C4-2B (cell line): ENCODE data around the gene GRB7.
"Not testable (repeated sequence)": the region's sequence is repeated elsewhere in the genome, so short reads cannot be mapped to it uniquely, and the experiment has no call there.

ENCODE experiments used
- H3K27ac ChIP-seq: fragments of 450-650 bp; 2 replicates; pipeline ENCODE4 v1.5.1; 2017
- ZFX ChIP-seq: fragments of 450-650 bp; IDR thresholded peaks from 2 replicates; pipeline ENCODE4 v1.6.1; 2017
- TF ChIP-seq, protein P1 (sequence below): fragments of 450-650 bp; conservative IDR thresholded peaks from 2 replicates; pipeline ENCODE4 v1.5.1; 2017; ENCODE audit warnings: mild to moderate bottlenecking

Gene GRB7

DNA sequence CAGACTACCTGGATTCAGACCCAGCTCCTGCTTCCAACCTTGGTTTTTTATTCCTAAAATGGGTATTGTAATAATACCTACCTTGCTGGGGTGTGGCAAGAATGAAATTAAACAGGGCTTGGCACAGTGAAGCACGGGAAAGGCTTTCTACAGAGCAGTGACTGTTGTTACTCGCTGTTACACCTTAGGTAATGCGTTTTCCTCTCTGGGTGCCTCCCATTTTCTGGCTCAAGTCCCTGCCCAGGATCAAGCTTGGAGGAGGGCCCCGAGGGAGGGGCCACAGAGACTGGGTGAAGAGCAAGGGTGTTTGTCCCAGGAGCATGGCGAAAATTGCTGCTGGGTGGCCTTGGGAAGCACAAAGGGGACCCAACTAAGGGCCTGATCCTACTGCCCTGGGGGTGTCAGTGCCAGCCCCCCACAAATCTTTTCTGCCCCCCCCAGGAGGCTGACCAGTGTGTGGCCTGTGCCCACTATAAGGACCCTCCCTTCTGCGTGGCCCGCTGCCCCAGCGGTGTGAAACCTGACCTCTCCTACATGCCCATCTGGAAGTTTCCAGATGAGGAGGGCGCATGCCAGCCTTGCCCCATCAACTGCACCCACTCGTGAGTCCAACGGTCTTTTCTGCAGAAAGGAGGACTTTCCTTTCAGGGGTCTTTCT lies 20.7 kb upstream of the GRB7 start:
- TF ChIP-seq ZFX = no peak
- TF ChIP-seq, protein P1, sequence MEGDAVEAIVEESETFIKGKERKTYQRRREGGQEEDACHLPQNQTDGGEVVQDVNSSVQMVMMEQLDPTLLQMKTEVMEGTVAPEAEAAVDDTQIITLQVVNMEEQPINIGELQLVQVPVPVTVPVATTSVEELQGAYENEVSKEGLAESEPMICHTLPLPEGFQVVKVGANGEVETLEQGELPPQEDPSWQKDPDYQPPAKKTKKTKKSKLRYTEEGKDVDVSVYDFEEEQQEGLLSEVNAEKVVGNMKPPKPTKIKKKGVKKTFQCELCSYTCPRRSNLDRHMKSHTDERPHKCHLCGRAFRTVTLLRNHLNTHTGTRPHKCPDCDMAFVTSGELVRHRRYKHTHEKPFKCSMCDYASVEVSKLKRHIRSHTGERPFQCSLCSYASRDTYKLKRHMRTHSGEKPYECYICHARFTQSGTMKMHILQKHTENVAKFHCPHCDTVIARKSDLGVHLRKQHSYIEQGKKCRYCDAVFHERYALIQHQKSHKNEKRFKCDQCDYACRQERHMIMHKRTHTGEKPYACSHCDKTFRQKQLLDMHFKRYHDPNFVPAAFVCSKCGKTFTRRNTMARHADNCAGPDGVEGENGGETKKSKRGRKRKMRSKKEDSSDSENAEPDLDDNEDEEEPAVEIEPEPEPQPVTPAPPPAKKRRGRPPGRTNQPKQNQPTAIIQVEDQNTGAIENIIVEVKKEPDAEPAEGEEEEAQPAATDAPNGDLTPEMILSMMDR = no peak
- peak overlapping the region; percentile 19 for H3K27ac ChIP-seq

GRCh38 chr17:39717660-39718059 lies 20.1 kb upstream of the GRB7 start:
- no peak for TF ChIP-seq ZFX
- TF ChIP-seq, protein P1 = no peak
- H3K27ac ChIP-seq = no peak overlapping the region

DNA sequence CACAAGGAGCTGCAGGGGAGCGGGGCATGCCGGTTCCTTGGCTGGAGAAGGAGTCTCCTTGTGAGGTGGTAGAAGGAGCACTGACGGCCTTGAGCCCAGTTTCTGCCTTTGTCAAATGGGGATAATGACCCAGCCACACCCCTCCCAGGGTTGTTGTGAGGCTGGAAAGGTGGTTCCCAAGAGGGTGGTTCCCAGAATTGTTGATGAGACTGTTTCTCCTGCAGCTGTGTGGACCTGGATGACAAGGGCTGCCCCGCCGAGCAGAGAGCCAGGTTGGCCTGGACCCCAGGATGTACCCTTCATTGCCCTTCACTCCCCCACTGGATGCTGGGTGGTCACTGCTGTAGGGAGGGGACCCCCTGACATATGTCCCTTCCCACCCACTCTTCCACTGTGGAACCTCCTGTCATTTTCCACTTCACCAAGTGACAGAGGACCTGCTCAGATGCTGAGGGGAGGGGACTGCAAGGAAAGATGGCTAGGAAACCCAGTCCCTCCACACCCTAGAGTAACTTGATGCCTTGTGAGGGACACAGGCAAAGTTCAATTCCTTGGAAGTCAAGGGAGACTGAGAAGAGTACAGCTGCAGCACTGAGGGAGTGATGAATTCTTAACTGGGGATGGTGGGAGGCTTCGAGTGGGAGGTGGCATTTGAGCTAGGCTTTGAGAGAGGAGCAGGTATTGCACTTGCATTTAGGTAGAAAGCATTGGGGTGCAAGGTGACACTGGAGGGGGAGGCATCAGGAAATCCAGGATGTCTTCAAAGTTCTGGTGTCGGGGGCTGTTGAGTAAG lies 18.0 kb upstream of the GRB7 start:
- no peak overlapping the region for H3K27ac ChIP-seq
- TF ChIP-seq ZFX = no peak
- TF ChIP-seq, protein P1 = no peak

- no peak overlapping the region for H3K27ac ChIP-seq
- no peak for TF ChIP-seq ZFX
- TF ChIP-seq, protein P1 = no peak
Observed at GRCh38 chr17:39722104-39722503, 15.6 kb upstream of the GRB7 start.

DNA sequence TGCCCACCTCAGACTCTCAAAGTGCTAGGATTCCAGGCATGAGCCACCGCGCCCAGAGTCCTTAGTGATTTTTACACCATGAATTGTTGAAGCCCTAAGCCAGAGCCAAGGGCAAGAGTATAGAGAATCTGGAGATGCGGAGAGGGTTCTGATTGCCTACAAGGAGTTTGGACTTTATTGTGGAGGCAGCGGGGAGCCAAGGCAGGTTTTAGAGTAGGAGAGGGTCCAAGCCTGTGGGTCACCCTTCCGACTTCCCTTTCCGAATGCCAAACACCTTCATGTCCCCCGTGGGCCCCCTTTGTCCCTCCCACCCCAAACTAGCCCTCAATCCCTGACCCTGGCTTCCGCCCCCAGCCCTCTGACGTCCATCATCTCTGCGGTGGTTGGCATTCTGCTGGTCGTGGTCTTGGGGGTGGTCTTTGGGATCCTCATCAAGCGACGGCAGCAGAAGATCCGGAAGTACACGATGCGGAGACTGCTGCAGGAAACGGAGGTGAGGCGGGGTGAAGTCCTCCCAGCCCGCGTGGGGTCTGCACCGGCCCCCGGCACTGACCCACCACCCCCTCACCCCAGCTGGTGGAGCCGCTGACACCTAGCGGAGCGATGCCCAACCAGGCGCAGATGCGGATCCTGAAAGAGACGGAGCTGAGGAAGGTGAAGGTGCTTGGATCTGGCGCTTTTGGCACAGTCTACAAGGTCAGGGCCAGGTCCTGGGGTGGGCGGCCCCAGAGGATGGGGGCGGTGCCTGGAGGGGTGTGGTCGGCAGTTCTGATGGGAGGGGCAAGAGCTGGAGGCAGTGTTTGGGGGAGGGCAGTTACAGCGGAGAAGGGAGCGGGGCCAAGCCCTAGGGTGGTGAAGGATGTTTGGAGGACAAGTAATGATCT lies 14.5 kb upstream of the GRB7 start:
- TF ChIP-seq ZFX = no peak
- TF ChIP-seq, protein P1 = no peak

DNA sequence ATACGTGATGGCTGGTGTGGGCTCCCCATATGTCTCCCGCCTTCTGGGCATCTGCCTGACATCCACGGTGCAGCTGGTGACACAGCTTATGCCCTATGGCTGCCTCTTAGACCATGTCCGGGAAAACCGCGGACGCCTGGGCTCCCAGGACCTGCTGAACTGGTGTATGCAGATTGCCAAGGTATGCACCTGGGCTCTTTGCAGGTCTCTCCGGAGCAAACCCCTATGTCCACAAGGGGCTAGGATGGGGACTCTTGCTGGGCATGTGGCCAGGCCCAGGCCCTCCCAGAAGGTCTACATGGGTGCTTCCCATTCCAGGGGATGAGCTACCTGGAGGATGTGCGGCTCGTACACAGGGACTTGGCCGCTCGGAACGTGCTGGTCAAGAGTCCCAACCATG lies 13.0 kb upstream of the GRB7 start:
- no peak overlapping the region for H3K27ac ChIP-seq
- TF ChIP-seq ZFX = no peak
- TF ChIP-seq, protein P1 = no peak

More for the DNA sequence above, 14.5 kb upstream of the GRB7 start:
- no peak overlapping the region for H3K27ac ChIP-seq

GRCh38 chr17:39725923-39726322 lies 11.8 kb upstream of the GRB7 start:
- H3K27ac ChIP-seq = not testable (repeated sequence)
